ENCODE data around the gene GALNT10.
"Not testable (repeated sequence)": the region's sequence is repeated elsewhere in the genome, so short reads cannot be mapped to it uniquely, and the experiment has no call there.

GALNT10 gene

GRCh38 chr5:154359221-154359573 lies 168.7 kb downstream of the GALNT10 start:
- DNase-seq: no peak

GRCh38 chr5:154360241-154360640 lies 169.7 kb downstream of the GALNT10 start:
- DNase-seq: not testable (repeated sequence)

DNA sequence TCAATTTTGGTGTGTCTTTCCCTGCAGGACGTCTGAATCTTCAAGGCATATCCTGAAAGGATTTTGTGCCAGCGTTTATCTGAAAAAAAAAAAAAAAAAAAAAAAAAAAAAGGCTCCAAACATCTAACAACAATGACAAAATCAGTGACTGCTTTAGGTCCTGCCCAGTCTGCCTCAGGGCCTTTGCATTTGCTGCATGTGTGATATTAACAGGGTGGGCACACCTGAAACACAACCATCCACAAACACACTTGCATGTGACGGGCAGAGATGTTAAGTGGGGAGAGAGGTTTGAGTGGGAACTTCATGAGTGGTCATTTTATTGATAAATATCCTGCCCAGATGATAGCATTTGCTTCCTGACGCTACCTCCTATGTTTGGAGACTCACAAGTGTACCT lies 172.9 kb downstream of the GALNT10 start:
- no peak for DNase-seq

- no peak for DNase-seq
Observed at GRCh38 chr5:154364771-154365170, 174.2 kb downstream of the GALNT10 start.

- DNase-seq: no peak
Observed at GRCh38 chr5:154365823-154366222, 175.3 kb downstream of the GALNT10 start.

DNA sequence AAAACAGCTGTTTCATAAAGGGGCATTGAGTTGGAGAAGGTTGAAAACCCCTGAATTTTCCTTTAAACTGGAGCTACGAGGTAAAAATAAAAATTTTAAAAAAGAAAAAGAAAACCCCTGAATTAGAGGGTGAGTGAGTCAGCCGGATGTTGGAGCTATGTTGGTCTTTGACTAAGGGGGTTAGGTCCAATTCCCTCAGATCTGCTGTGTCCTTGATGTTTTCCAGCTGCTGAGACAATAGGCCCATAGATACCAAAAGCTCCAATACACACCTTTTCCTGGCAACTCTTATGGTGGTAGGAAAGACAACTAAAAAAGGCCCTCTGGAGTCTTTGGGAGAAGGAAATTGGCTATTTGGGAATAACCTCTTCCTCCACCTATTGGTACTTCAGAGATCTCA lies 175.8 kb downstream of the GALNT10 start:
- no peak for DNase-seq

DNA sequence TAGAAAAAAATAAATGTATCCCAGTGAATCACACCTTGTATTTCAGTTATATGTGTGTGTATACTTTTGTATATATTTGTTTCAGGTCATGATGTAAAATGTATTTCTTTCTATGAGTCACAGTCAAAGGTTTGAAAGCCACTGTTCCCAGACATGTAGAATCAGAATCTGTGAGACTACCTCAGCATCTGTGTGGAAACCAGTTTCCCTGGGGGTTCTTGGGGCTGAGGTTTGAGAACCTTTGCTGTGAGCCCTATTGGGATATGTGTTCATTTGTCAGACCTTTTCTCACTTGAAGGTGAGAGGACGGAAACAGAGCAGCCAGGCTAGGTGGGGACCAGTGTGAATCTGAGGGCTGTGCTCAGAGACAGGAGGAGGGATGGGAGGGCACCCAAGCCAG lies 176.6 kb downstream of the GALNT10 start:
- DNase-seq: no peak

DNA sequence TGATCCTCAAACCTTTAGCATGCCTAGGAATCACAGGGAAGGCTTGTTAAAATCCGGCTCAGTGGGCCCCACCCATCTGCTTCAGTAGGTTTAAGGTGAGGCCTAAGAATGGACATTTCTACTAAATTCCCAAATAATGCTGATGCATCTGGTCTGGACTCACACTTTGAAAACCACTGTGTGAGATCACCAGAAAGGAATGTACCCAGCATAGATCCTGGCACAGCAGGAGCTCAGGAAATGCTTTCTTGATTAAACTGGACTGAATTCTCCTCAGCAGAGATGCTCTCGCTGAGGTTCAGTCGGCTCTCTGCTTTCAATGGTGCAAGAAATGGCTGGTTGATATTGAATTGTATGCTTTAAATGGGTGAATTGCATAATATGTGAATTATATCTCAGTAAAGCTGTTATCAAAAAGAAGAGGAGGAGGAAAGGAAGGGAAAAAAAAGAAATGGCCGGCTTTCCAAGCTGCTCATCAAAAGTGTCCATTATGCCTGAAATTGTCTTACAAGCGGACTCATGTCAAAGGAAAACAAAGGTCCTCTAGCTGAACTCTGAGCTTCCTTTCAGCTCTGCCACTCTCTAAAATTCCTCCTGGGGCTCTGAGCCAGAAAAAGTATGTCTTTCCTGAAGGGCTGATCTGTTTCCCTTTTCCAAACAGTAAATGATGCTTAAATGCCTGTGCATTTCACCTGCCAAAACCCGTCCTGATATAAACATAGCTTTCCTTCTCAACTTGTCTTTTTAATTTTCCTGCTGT lies 177.7 kb downstream of the GALNT10 start:
- DNase-seq: no peak

DNA sequence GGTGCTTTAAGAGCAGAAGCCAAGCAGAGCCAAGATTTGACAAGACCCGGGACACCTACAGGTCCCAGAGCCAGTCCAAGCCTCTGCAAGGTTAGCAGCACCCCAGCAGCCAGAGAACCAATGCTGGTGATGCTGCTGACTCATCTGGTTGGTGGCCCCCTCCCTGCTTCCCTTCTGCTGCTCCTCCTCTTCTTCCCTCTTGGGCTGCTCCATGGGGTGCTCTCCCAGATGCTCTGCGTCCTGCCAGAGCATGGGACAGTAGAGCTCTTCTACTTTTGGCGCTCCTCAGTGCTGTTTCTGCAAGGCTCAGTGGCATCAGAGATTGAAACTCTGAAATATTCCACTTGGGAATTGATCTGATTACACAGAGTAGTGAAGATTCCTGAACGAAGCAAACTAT lies 179.1 kb downstream of the GALNT10 start:
- no peak for DNase-seq

DNA sequence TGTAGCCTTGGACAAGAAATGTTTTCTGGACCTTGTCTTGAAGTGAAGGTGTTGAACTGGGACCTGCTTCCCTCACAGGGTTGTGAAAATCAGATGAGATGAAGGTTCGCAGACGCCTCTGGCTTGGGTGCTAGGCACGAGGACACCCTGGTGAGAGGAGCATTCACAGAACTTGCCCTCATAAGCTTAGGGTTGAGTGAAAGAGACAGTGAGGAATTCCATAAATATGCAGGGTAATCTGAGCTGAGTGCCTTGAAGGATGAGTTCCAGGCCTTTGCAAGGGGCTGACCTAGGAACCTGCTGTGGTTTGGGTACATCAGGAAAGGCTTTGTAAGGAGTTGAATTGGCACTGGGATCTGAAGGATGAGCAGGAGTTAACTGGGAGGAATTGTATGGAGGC lies 179.6 kb downstream of the GALNT10 start:
- DNase-seq: no peak

GRCh38 chr5:154370813-154371212 lies 180.3 kb downstream of the GALNT10 start:
- no peak for DNase-seq

DNA sequence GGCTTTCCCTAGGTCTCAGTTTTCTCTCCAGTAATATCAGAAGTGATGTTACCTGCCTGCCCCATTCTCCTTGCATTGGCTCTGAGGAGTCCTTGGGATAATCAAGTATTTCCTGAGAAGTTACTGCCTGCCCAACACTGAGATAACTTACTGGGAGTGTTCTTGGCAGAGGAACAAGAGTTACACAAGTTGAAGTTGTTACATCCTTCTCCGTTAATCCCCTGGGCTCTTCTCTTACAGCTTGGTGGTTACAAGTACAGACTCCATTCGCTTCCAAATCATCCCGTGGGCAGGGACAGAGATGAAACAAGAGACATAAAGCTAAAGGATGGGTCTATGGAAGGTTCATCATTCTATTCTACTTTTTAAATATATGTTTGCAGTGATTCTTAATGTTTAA lies 181.2 kb downstream of the GALNT10 start:
- DNase-seq: no peak

GRCh38 chr5:154372661-154373060 lies 182.1 kb downstream of the GALNT10 start:
- DNase-seq: no peak

GRCh38 chr5:154373326-154373725 lies 182.8 kb downstream of the GALNT10 start:
- no peak for DNase-seq

DNA sequence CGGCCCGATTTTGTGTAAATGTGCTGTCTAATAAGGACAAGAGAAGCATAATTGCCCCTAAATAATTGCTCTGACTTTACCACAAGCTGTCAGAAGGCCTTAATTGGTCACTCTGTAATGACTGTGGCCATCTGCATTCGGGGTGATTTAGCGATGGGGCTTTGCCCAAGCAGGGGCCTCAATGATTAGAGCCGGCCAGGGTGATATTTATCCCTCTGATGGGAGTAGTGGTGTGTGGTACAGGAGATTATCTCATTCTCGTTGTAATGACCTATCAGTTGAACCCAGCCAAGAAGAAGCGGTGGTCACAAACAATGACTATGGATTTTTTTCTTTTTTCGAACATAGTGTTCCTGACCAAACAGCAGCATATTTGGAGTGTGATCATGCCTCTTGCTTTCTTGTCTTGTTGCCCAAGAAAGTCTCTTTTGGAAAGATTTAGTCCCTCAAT lies 183.2 kb downstream of the GALNT10 start:
- DNase-seq: no peak

GRCh38 chr5:154374264-154374663 lies 183.7 kb downstream of the GALNT10 start:
- DNase-seq: no peak

GRCh38 chr5:154375329-154376008 lies 184.9 kb downstream of the GALNT10 start:
- no peak for DNase-seq

GRCh38 chr5:154376481-154376880 lies 185.9 kb downstream of the GALNT10 start:
- DNase-seq: no peak

GRCh38 chr5:154377754-154378533 lies 187.4 kb downstream of the GALNT10 start:
- DNase-seq: no peak

- DNase-seq: no peak
Observed at GRCh38 chr5:154380263-154380662, 189.7 kb downstream of the GALNT10 start.

GRCh38 chr5:154384480-154385235 lies 194.1 kb downstream of the GALNT10 start:
- DNase-seq: no peak

DNA sequence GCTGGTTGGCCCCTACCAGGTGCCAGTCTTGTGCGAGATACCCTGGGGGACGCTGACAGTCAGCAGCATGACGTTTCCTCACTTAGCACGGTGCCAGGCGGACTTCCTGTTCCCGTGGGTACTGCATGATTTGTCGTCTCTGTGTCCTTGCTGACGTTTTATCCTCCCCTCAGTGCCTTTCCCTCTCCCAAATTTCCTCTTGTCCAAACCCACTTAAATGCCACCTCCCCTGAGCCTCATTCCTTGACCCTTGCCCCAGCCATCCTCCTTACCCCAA lies 194.6 kb downstream of the GALNT10 start:
- DNase-seq: peak; percentile 22

- DNase-seq: no peak
Observed at GRCh38 chr5:154386952-154387629, 196.6 kb downstream of the GALNT10 start.
